H1 (cell line): Measurements from ENCODE around the gene PRKCA.

Experiments
- BRCA1 ChIP-seq: IDR thresholded peaks from 2 replicates; pipeline ENCODE4 v1.6.1; 2012; ENCODE audit warnings: low read depth, low read length, improper control_type of control experiment
- CEBPB ChIP-seq: IDR thresholded peaks from 2 replicates; pipeline ENCODE4 v1.6.1; 2012; ENCODE audit warnings: low read depth, low read length
- EGR1 ChIP-seq: IDR thresholded peaks from 2 replicates; pipeline ENCODE4 v1.6.1; 2011; ENCODE audit warnings: low read depth, low read length, borderline replicate concordance
- EP300 ChIP-seq, 2 experiments: IDR thresholded peaks; 1 replicate in 1 of 2; 2 replicates in 1 of 2; pipeline ENCODE4 v1.6.1; 2011 to 2012; ENCODE audit warnings: low read depth in 2 of 2, low read length in 2 of 2, mild to moderate bottlenecking in 2 of 2, borderline replicate concordance in 1 of 2, inconsistent platforms in 1 of 2, moderate library complexity in 1 of 2
- POLR2A ChIP-seq, 2 experiments: IDR thresholded peaks; 1 replicate in 1 of 2; 2 replicates in 1 of 2; pipeline ENCODE4 v1.6.1; 2011; ENCODE audit warnings: low read depth in 2 of 2, low read length in 2 of 2, mild to moderate bottlenecking in 2 of 2; ENCODE audit errors: control extremely low read depth in 1 of 2
- POLR2AphosphoS5 ChIP-seq: IDR thresholded peaks from 2 replicates; pipeline ENCODE4 v1.6.1; 2011; ENCODE audit warnings: low read depth, low read length
- SIN3A ChIP-seq, 2 experiments: IDR thresholded peaks in 1 of 2; conservative IDR thresholded peaks in 1 of 2; 2 replicates each; pipeline ENCODE4 v1.6.1; 2011 to 2012; ENCODE audit warnings: low read length in 2 of 2, improper control_type of control experiment in 1 of 2, low read depth in 1 of 2, mild to moderate bottlenecking in 1 of 2
- TAF1 ChIP-seq: IDR thresholded peaks from 2 replicates; pipeline ENCODE4 v1.6.1; 2011; ENCODE audit warnings: mild to moderate bottlenecking, low read depth, low read length
- YY1 ChIP-seq: IDR thresholded peaks from 2 replicates; pipeline ENCODE4 v1.6.1; 2011; ENCODE audit warnings: low read depth, mild to moderate bottlenecking, low read length
- TF ChIP-seq, protein P1 (sequence below), 3 experiments: IDR thresholded peaks; 1 replicate in 2 of 3; 2 replicates in 1 of 3; pipeline versions ENCODE4 v1.5.1 to v1.6.1; 2011; ENCODE audit warnings: low read length in 3 of 3, mild to moderate bottlenecking in 3 of 3, inconsistent platforms in 2 of 3, low read depth in 1 of 3, moderate library complexity in 1 of 3; ENCODE audit not compliant: insufficient read depth in 1 of 3; ENCODE audit errors: control extremely low read depth in 1 of 3
- TF ChIP-seq, protein P2 (sequence below): IDR thresholded peaks from 2 replicates; pipeline ENCODE4 v1.6.1; 2012; ENCODE audit warnings: inconsistent platforms
- TF ChIP-seq, protein P3 (sequence below): IDR thresholded peaks from 2 replicates; pipeline ENCODE4 v1.6.1; 2011; ENCODE audit warnings: low read length, improper control_type of control experiment

DNA sequence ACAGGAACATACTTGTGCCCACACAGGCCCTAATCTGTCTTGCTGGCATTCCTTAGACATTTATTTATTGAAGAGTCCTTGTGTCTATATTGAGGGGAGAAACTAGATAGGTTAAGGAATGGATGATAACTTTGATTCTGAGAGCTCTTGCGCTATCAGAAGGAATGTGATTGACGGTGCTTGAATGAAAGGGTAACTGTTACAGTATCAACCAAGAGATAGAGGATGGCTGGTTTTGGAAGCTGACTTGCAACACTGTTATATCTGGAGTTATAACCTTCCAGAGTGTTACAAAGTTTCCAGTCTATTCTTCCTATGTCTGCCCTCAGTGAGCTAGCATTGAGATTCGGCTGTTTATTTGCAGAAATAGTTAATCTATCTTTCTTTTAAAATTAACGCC lies 36.5 kb downstream of the PRKCA start:
- TF ChIP-seq EP300 (IDR thresholded peaks at IDR 0.05; ENCODE audit: borderline replicate concordance in 1 of 2, low read depth in 2 of 2, low read length in 2 of 2) = no peak
- TF ChIP-seq POLR2A (IDR thresholded peaks at IDR 0.05; ENCODE audit: control extremely low read depth in 1 of 2, low read depth in 2 of 2, low read length in 2 of 2) = no peak
- no peak for TF ChIP-seq SIN3A (conservative IDR thresholded peaks at IDR 0.05 in 1 of 2, IDR thresholded peaks at IDR 0.05 in 1 of 2; ENCODE audit: low read depth in 1 of 2, low read length in 2 of 2)
- no peak for TF ChIP-seq TAF1
- TF ChIP-seq, protein P1, sequence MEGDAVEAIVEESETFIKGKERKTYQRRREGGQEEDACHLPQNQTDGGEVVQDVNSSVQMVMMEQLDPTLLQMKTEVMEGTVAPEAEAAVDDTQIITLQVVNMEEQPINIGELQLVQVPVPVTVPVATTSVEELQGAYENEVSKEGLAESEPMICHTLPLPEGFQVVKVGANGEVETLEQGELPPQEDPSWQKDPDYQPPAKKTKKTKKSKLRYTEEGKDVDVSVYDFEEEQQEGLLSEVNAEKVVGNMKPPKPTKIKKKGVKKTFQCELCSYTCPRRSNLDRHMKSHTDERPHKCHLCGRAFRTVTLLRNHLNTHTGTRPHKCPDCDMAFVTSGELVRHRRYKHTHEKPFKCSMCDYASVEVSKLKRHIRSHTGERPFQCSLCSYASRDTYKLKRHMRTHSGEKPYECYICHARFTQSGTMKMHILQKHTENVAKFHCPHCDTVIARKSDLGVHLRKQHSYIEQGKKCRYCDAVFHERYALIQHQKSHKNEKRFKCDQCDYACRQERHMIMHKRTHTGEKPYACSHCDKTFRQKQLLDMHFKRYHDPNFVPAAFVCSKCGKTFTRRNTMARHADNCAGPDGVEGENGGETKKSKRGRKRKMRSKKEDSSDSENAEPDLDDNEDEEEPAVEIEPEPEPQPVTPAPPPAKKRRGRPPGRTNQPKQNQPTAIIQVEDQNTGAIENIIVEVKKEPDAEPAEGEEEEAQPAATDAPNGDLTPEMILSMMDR (IDR thresholded peaks at IDR 0.05; ENCODE audit: control extremely low read depth in 1 of 3, insufficient read depth in 1 of 3, low read depth in 1 of 3, low read length in 3 of 3) = no peak
- TF ChIP-seq BRCA1 = no peak
- TF ChIP-seq CEBPB = no peak
- TF ChIP-seq EGR1 = no peak
- TF ChIP-seq, protein P2, sequence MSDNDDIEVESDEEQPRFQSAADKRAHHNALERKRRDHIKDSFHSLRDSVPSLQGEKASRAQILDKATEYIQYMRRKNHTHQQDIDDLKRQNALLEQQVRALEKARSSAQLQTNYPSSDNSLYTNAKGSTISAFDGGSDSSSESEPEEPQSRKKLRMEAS = no peak
- TF ChIP-seq YY1 = no peak
- TF ChIP-seq, protein P3, sequence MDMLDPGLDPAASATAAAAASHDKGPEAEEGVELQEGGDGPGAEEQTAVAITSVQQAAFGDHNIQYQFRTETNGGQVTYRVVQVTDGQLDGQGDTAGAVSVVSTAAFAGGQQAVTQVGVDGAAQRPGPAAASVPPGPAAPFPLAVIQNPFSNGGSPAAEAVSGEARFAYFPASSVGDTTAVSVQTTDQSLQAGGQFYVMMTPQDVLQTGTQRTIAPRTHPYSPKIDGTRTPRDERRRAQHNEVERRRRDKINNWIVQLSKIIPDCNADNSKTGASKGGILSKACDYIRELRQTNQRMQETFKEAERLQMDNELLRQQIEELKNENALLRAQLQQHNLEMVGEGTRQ = no peak
- TF ChIP-seq POLR2AphosphoS5 = no peak
